HEK293 (cell line): ENCODE results near the gene CNKSR3.
A peak's percentile ranks its signal among the peaks of the same experiment; 100 is the strongest.

Experiments
- CTCF ChIA-PET: fragments of 350-600 bp; formaldehyde crosslinking; extraction: SDS; loops from one replicate; lab custom pipeline; 2021; ENCODE audit warnings: antibody characterized with exemption; lab: Yijun Ruan, JAX
- POLR2A ChIA-PET: fragments of 300-600 bp; formaldehyde crosslinking; extraction: SDS; loops from one replicate; lab custom pipeline; 2020; ENCODE audit warnings: antibody characterized with exemption, inconsistent platforms; lab: Yijun Ruan, JAX
- H3K27ac ChIP-seq: fragments of 200-500 bp; sonication (Bioruptor generic); 2 replicates; pipeline ENCODE4 v1.5.1; 2014; ENCODE audit warnings: low read depth, low read length, control low read depth, inconsistent platforms; ENCODE audit errors: extremely low read depth
- H3K36me3 ChIP-seq, 2 experiments: fragments of 200-500 bp in 1 of 2; sonication (Bioruptor generic) in 1 of 2; 1 replicate in 1 of 2; 2 replicates in 1 of 2; pipeline ENCODE4 v1.5.1; 2014 to 2017; ENCODE audit warnings: inconsistent platforms in 2 of 2, low read length in 2 of 2; ENCODE audit not compliant: control insufficient read depth in 2 of 2, insufficient read depth in 1 of 2
- H3K4me1 ChIP-seq: fragments of 200-500 bp; sonication (Bioruptor generic); 2 replicates; pipeline ENCODE4 v1.5.1; 2014; ENCODE audit warnings: mild to moderate bottlenecking, low read length, inconsistent platforms; ENCODE audit not compliant: control insufficient read depth, insufficient read depth
- H3K4me3 ChIP-seq: 2 replicates; pipeline ENCODE4 v1.5.1; 2011; ENCODE audit warnings: low read depth, mild to moderate bottlenecking, control low read depth, low read length, moderate library complexity
- H3K9me3 ChIP-seq: fragments of 200-500 bp; sonication (Bioruptor generic); 2 replicates; pipeline ENCODE4 v1.5.1; 2014; ENCODE audit warnings: low read depth, low read length, inconsistent platforms; ENCODE audit not compliant: control insufficient read depth, insufficient read depth
- GLI2 ChIP-seq: fragments of 450-650 bp; formaldehyde crosslinking; IDR thresholded peaks from 2 replicates; pipeline ENCODE4; 2017; ENCODE audit warnings: missing biosample characterization, missing genetic modification characterization, low read depth, borderline replicate concordance
- PRDM10 ChIP-seq: fragments of 450-650 bp; formaldehyde crosslinking; IDR thresholded peaks from 2 replicates; pipeline ENCODE4 v1.5.1; 2016; ENCODE audit warnings: missing biosample characterization, missing genetic modification characterization
- SCRT1 ChIP-seq: fragments of 450-650 bp; formaldehyde crosslinking; IDR thresholded peaks from 2 replicates; pipeline ENCODE4 v1.5.1; 2016; ENCODE audit warnings: missing biosample characterization, missing genetic modification characterization, borderline replicate concordance
- ZBTB6 ChIP-seq: fragments of 450-650 bp; formaldehyde crosslinking; IDR thresholded peaks from 2 replicates; pipeline ENCODE4 v1.5.1; 2017; ENCODE audit warnings: missing biosample characterization, missing genetic modification characterization
- ZNF175 ChIP-seq: fragments of 450-650 bp; formaldehyde crosslinking; IDR thresholded peaks from 2 replicates; pipeline ENCODE4 v1.5.1; 2016; ENCODE audit warnings: missing biosample characterization, missing genetic modification characterization
- ZNF223 ChIP-seq: fragments of 450-650 bp; formaldehyde crosslinking; IDR thresholded peaks from 2 replicates; pipeline ENCODE4 v1.5.1; 2016; ENCODE audit warnings: missing biosample characterization, missing genetic modification characterization
- ZNF23 ChIP-seq: fragments of 450-650 bp; formaldehyde crosslinking; IDR thresholded peaks from 2 replicates; pipeline ENCODE4 v1.5.1; 2016; ENCODE audit warnings: missing biosample characterization, missing genetic modification characterization, borderline replicate concordance
- ZNF324 ChIP-seq: fragments of 450-650 bp; formaldehyde crosslinking; IDR thresholded peaks from 2 replicates; pipeline ENCODE4 v1.5.1; 2016; ENCODE audit warnings: missing biosample characterization, missing genetic modification characterization
- ZNF423 ChIP-seq: fragments of 450-650 bp; formaldehyde crosslinking; IDR thresholded peaks from 2 replicates; pipeline ENCODE4 v1.5.1; 2016; ENCODE audit warnings: missing biosample characterization, missing genetic modification characterization
- ZNF513 ChIP-seq: fragments of 450-650 bp; IDR thresholded peaks from 2 replicates; pipeline ENCODE4 v1.5.1; 2018; ENCODE audit warnings: missing biosample characterization, missing genetic modification characterization
- ZNF521 ChIP-seq: fragments of 450-650 bp; formaldehyde crosslinking; IDR thresholded peaks from 2 replicates; pipeline ENCODE4 v1.5.1; 2017; ENCODE audit warnings: missing biosample characterization, mild to moderate bottlenecking, missing genetic modification characterization
- ZNF561 ChIP-seq: fragments of 450-650 bp; IDR thresholded peaks from 2 replicates; pipeline ENCODE4 v1.5.1; 2018; ENCODE audit warnings: missing biosample characterization, missing genetic modification characterization, borderline replicate concordance
- ZNF621 ChIP-seq: fragments of 450-650 bp; formaldehyde crosslinking; IDR thresholded peaks from 2 replicates; pipeline ENCODE4 v1.5.1; 2017; ENCODE audit warnings: missing biosample characterization, missing genetic modification characterization
- ZNF768 ChIP-seq: fragments of 450-650 bp; formaldehyde crosslinking; IDR thresholded peaks from 2 replicates; pipeline ENCODE4 v1.5.1; 2018; ENCODE audit warnings: missing biosample characterization, mild to moderate bottlenecking, missing genetic modification characterization
- ZNF837 ChIP-seq: fragments of 450-650 bp; formaldehyde crosslinking; IDR thresholded peaks from 2 replicates; pipeline ENCODE4 v1.5.1; 2016; ENCODE audit warnings: missing biosample characterization, missing genetic modification characterization
- ZSCAN23 ChIP-seq: fragments of 450-650 bp; formaldehyde crosslinking; IDR thresholded peaks from 2 replicates; pipeline ENCODE4 v1.5.1; 2016; ENCODE audit warnings: missing biosample characterization, missing genetic modification characterization
- ZSCAN30 ChIP-seq: fragments of 450-650 bp; IDR thresholded peaks from 2 replicates; pipeline ENCODE4 v1.5.1; 2018; ENCODE audit warnings: missing biosample characterization, mild to moderate bottlenecking, missing genetic modification characterization, moderate library complexity
- ZSCAN4 ChIP-seq: fragments of 450-650 bp; formaldehyde crosslinking; IDR thresholded peaks from 2 replicates; pipeline ENCODE4 v1.5.1; 2017; ENCODE audit warnings: missing biosample characterization, missing genetic modification characterization

CNKSR3 gene

GRCh38 chr6:154462425-154462824, 48.1 kb downstream of the CNKSR3 start:
- CTCF ChIA-PET = interaction anchor here (2.2 kb wide), 1 partner anchor 12 kb away, joined by 5 read pairs; no protein-coding TSS in a partner anchor
- POLR2A ChIA-PET = no interaction called here
- Histone ChIP-seq H3K4me3 (no peak overlapping the region), H3K9me3 (no peaks in the 10 kb centered on the region), H3K27ac (no peak overlapping the region), H3K4me1 (peaks cover 11% of the 10 kb centered on the region), H3K36me3 (no peaks in the 10 kb centered on the region)
- TF ChIP-seq PRDM10 (tag by site-specific recombination) (peak; percentile 25; the same call in 1 of the 2 replicates), ZNF621 (tag by site-specific recombination) (no peak)

GRCh38 chr6:154461348-154461747, 49.1 kb downstream of the CNKSR3 start:
- Histone ChIP-seq H3K36me3 (no peaks in the 10 kb centered on the region), H3K4me3 (no peak overlapping the region), H3K4me1 (peaks cover 16% of the 10 kb centered on the region), H3K9me3 (no peaks in the 10 kb centered on the region), H3K27ac (no peak overlapping the region)
- CTCF ChIA-PET = interaction anchor here (0.6 to 2.2 kb wide), 3 partner anchors 13 to 303 kb away, joined by 4 to 5 read pairs (median 5); no protein-coding TSS in a partner anchor
- TF ChIP-seq SCRT1 (tag by site-specific recombination) = no peak
- peak; percentile 94 for TF ChIP-seq ZNF768
- POLR2A ChIA-PET = no interaction called here

GRCh38 chr6:154460306-154461071, 50.0 kb downstream of the CNKSR3 start:
- TF ChIP-seq ZNF175 (tag by site-specific recombination) (no peak), ZSCAN4 (tag by site-specific recombination) (0 out of 2 replicates have a peak, but pooled peaks have one; percentile 16), ZNF561 (no peak)
- ChIA-PET POLR2A (interaction anchor here (0.6 kb wide), 1 partner anchor 280 kb away, joined by 4 read pairs; no protein-coding TSS in a partner anchor), CTCF (interaction anchor here (0.7 to 2.2 kb wide), 5 partner anchors 14 to 261 kb away, joined by 3 to 8 read pairs (median 5); no protein-coding TSS in a partner anchor)
- H3K4me1 ChIP-seq = peaks cover 16% of the 10 kb centered on the region
- no peak overlapping the region for H3K27ac ChIP-seq
- no peaks in the 10 kb centered on the region for H3K36me3 ChIP-seq
- no peak overlapping the region for H3K4me3 ChIP-seq
- no peaks in the 10 kb centered on the region for H3K9me3 ChIP-seq

- Histone ChIP-seq H3K4me3 (no peak overlapping the region), H3K9me3 (no peaks in the 10 kb centered on the region), H3K4me1 (peaks cover 16% of the 10 kb centered on the region), H3K27ac (no peak overlapping the region), H3K36me3 (no peaks in the 10 kb centered on the region)
- POLR2A ChIA-PET = interaction anchor here (0.7 kb wide), 1 partner anchor 163 kb away, joined by 3 read pairs; no protein-coding TSS in a partner anchor
- CTCF ChIA-PET = interaction anchor here (0.6 to 2.6 kb wide), 7 partner anchors 12 to 404 kb away, joined by 3 to 12 read pairs (median 3); no protein-coding TSS in a partner anchor
- TF ChIP-seq ZSCAN23 (tag by site-specific recombination) (no peak), ZNF223 (tag by site-specific recombination) (no peak), ZSCAN30 (tag by site-specific recombination) (no peak), ZNF521 (tag by site-specific recombination) (no peak), ZBTB6 (tag by site-specific recombination) (no peak), ZNF837 (tag by site-specific recombination) (no peak), ZNF23 (tag by site-specific recombination) (no peak), GLI2 (tag by site-specific recombination) (no peak), ZNF513 (no peak), ZNF423 (no peak), ZNF324 (tag by site-specific recombination) (no peak)
Observed at GRCh38 chr6:154459513-154459912, 51.0 kb downstream of the CNKSR3 start.
